H1 (cell line): ENCODE measurements around the gene TOM1.

Experiments
- KDM1A ChIP-seq: fragments of 200-600, 300-600 bp; sonication (generic); IDR thresholded peaks from 2 replicates; pipeline ENCODE4 v1.7.1; 2016; ENCODE audit warnings: mild to moderate bottlenecking, low read length, borderline replicate concordance
- KDM5A ChIP-seq: fragments of 200-600 bp; IDR thresholded peaks from 2 replicates; pipeline ENCODE4 v1.7.1; 2012; ENCODE audit warnings: mild to moderate bottlenecking, low read length, inconsistent platforms, mixed read lengths
- PHF8 ChIP-seq: fragments of 200-600 bp; sonication (generic); conservative IDR thresholded peaks from 2 replicates; pipeline ENCODE4 v1.7.1; 2012; ENCODE audit warnings: low read depth, mild to moderate bottlenecking, inconsistent platforms, low read length, moderate library complexity
- POLR2AphosphoS5 ChIP-seq: IDR thresholded peaks from 2 replicates; pipeline ENCODE4 v1.6.1; 2011; ENCODE audit warnings: low read depth, low read length
- TF ChIP-seq, protein P1 (sequence below), 3 experiments: IDR thresholded peaks; 1 replicate in 2 of 3; 2 replicates in 1 of 3; pipeline versions ENCODE4 v1.5.1 to v1.6.1; 2011; ENCODE audit warnings: low read length in 3 of 3, mild to moderate bottlenecking in 3 of 3, inconsistent platforms in 2 of 3, low read depth in 1 of 3, moderate library complexity in 1 of 3; ENCODE audit not compliant: insufficient read depth in 1 of 3; ENCODE audit errors: control extremely low read depth in 1 of 3

DNA sequence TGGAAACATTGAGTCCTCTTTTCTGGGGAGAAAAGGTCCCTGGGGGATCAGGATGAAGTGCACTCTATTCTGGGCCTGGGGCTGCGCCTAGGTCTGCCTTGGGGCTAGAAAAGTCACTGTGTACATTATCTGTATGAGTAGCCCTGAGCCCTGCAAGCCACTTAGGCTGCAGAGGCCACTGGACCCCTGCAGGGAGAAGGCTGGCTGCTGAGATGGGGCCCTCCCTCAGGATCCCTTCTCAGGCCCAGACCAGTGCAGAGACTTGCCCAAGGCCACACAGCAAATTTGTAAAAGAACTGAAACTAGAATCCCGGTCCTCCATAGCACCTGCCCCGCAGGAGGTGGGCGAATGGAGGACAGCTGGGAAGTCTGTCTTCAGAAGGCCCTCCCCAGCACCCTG, 54.4 kb downstream of the TOM1 start:
- TF ChIP-seq, protein P1, sequence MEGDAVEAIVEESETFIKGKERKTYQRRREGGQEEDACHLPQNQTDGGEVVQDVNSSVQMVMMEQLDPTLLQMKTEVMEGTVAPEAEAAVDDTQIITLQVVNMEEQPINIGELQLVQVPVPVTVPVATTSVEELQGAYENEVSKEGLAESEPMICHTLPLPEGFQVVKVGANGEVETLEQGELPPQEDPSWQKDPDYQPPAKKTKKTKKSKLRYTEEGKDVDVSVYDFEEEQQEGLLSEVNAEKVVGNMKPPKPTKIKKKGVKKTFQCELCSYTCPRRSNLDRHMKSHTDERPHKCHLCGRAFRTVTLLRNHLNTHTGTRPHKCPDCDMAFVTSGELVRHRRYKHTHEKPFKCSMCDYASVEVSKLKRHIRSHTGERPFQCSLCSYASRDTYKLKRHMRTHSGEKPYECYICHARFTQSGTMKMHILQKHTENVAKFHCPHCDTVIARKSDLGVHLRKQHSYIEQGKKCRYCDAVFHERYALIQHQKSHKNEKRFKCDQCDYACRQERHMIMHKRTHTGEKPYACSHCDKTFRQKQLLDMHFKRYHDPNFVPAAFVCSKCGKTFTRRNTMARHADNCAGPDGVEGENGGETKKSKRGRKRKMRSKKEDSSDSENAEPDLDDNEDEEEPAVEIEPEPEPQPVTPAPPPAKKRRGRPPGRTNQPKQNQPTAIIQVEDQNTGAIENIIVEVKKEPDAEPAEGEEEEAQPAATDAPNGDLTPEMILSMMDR (IDR thresholded peaks at IDR 0.05; ENCODE audit: control extremely low read depth in 1 of 3, insufficient read depth in 1 of 3, low read depth in 1 of 3, low read length in 3 of 3), result no peak
- no peak for TF ChIP-seq POLR2AphosphoS5
- no peak for TF ChIP-seq KDM5A
- TF ChIP-seq PHF8, result no peak
- TF ChIP-seq KDM1A, result peak; percentile 65; the same call in 1 of the 2 replicates
